Trophoblast cell (in vitro differentiated cells and primary cell): ENCODE measurements around the gene ZYG11A.

ENCODE experiments used
- DNase-seq, 2 donors: peaks; one replicate each; pipeline ENCODE4 v3.0.0-alpha.2; 2016
- H2AFZ ChIP-seq: 2 replicates; pipeline ENCODE4 v1.6.1; 2013; ENCODE audit warnings: low read length, moderate library complexity, mild to moderate bottlenecking; ENCODE audit not compliant: insufficient read depth, poor library complexity
- H2AK5ac ChIP-seq: 2 replicates; pipeline ENCODE4 v1.6.1; 2013; ENCODE audit warnings: mild to moderate bottlenecking, low read length
- H2BK120ac ChIP-seq: 2 replicates; pipeline ENCODE4 v1.6.1; 2013; ENCODE audit warnings: low read length, mild to moderate bottlenecking, moderate library complexity; ENCODE audit not compliant: insufficient read depth, poor library complexity
- H2BK12ac ChIP-seq: 2 replicates; pipeline ENCODE4 v1.6.1; 2013; ENCODE audit warnings: mild to moderate bottlenecking, low read length, moderate library complexity
- H2BK5ac ChIP-seq: 2 replicates; pipeline ENCODE4 v1.6.1; 2013; ENCODE audit warnings: low read length, low read depth, moderate library complexity, mild to moderate bottlenecking; ENCODE audit not compliant: poor library complexity
- H3K14ac ChIP-seq: 2 replicates; pipeline ENCODE4 v1.6.1; 2013; ENCODE audit warnings: mild to moderate bottlenecking, low read length
- H3K18ac ChIP-seq: 2 replicates; pipeline ENCODE4 v1.6.1; 2013; ENCODE audit warnings: mild to moderate bottlenecking, low read length
- H3K23ac ChIP-seq: 2 replicates; pipeline ENCODE4 v1.6.1; 2013; ENCODE audit warnings: low read length
- H3K27ac ChIP-seq: 2 replicates; pipeline ENCODE4 v1.5.1; 2013; ENCODE audit warnings: low read depth, mild to moderate bottlenecking, inconsistent platforms, low read length, moderate library complexity
- H3K27me3 ChIP-seq: 2 replicates; pipeline ENCODE4 v1.6.1; 2013; ENCODE audit warnings: inconsistent platforms, mild to moderate bottlenecking, low read length, moderate library complexity; ENCODE audit not compliant: insufficient read depth
- H3K36me3 ChIP-seq, 2 experiments: 1 replicate in 1 of 2; 2 replicates in 1 of 2; pipeline ENCODE4 v1.6.1; 2013; ENCODE audit warnings: low read length in 2 of 2, mild to moderate bottlenecking in 2 of 2, moderate library complexity in 1 of 2; ENCODE audit not compliant: insufficient read depth in 2 of 2, control insufficient read depth in 1 of 2
- H3K4ac ChIP-seq: 2 replicates; pipeline ENCODE4 v1.6.1; 2013; ENCODE audit warnings: low read depth, mild to moderate bottlenecking, low read length, moderate library complexity
- H3K4me1 ChIP-seq, 2 experiments: 1 replicate in 1 of 2; 2 replicates in 1 of 2; pipeline ENCODE4 v1.6.1; 2013; ENCODE audit warnings: low read length in 2 of 2, mild to moderate bottlenecking in 2 of 2, moderate library complexity in 1 of 2; ENCODE audit not compliant: insufficient read depth in 2 of 2, control insufficient read depth in 1 of 2
- H3K4me2 ChIP-seq: 2 replicates; pipeline ENCODE4 v1.6.1; 2013; ENCODE audit warnings: inconsistent platforms, mild to moderate bottlenecking, low read length, moderate library complexity
- H3K4me3 ChIP-seq: 2 replicates; pipeline ENCODE4 v1.5.1; 2013; ENCODE audit warnings: mild to moderate bottlenecking, low read depth, low read length, inconsistent platforms
- H3K79me1 ChIP-seq: one replicate; pipeline ENCODE4 v1.6.1; 2013; ENCODE audit warnings: low read length
- H3K79me2 ChIP-seq: 2 replicates; pipeline ENCODE4 v1.6.1; 2013; ENCODE audit warnings: low read length, mild to moderate bottlenecking; ENCODE audit not compliant: control insufficient read depth, insufficient read depth, poor library complexity
- H3K9ac ChIP-seq: 2 replicates; pipeline ENCODE4 v1.6.1; 2013; ENCODE audit warnings: mild to moderate bottlenecking, low read length
- H3K9me3 ChIP-seq: 2 replicates; pipeline ENCODE4 v1.6.1; 2013; ENCODE audit warnings: low read depth, mild to moderate bottlenecking, control low read depth, inconsistent platforms, low read length; ENCODE audit not compliant: insufficient read depth
- H4K12ac ChIP-seq: 2 replicates; pipeline ENCODE4 v1.6.1; 2013; ENCODE audit warnings: low read depth, mild to moderate bottlenecking, low read length, moderate library complexity
- H4K8ac ChIP-seq: 2 replicates; pipeline ENCODE4 v1.6.1; 2013; ENCODE audit warnings: low read depth, mild to moderate bottlenecking, low read length, moderate library complexity
- H4K91ac ChIP-seq: one replicate; pipeline ENCODE4 v1.6.1; 2013; ENCODE audit warnings: low read depth, mild to moderate bottlenecking, low read length, moderate library complexity
- whole genome bisulfite sequencing: extraction: QIAGEN DNeasy Blood & Tissue Kit; methylation state at CpG from one replicate; pipeline ENCODE4 v1.1.7; 2013; ENCODE audit warnings: missing lambda C conversion rate; ENCODE audit not compliant: insufficient read length, insufficient coverage; ENCODE audit errors: extremely low coverage; 5-methylcytosine and 5-hydroxymethylcytosine counted together

Gene ZYG11A

DNA sequence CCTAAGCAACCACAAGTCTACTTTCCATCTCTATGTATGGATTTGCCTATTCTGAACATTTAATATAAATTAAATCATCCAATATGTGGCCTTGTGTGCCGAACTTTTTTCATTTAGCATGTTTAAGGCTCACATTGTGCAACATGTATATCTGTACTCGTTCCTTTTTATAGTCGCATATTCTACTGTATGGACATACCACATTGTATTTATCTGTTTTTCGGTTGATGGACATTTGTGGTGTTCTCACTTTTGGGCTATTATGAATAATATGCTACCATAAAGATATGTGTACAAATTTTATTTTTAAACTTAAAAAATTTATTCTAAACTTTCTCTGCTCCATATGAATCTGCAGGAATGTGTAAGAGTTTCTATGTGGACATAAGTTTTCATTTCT is 13.0 kb downstream of the ZYG11A start:
- Histone ChIP-seq H3K4me2 (no peak overlapping the region), H3K79me1 (no peaks in the 10 kb centered on the region), H4K8ac (no peak overlapping the region), H3K9me3 (no peaks in the 10 kb centered on the region), H3K4me3 (no peak overlapping the region), H4K12ac (no peak overlapping the region), H3K79me2 (no peaks in the 10 kb centered on the region), H2BK5ac (no peak overlapping the region), H4K91ac (no peak overlapping the region), H3K18ac (no peak overlapping the region), H2BK120ac (no peak overlapping the region), H3K4me1 (no peaks in the 10 kb centered on the region), H2AFZ (no peak overlapping the region), H3K27ac (no peak overlapping the region), H3K27me3 (no peaks in the 10 kb centered on the region), H3K4ac (no peak overlapping the region), H3K9ac (no peak overlapping the region), H3K36me3 (no peaks in the 10 kb centered on the region), H2BK12ac (no peak overlapping the region), H3K23ac (no peak overlapping the region), H3K14ac (no peak overlapping the region), H2AK5ac (no peak overlapping the region)
- DNase-seq: no peak
- WGBS: no CpG with 5 or more reads among the region's 4 CpGs

DNA sequence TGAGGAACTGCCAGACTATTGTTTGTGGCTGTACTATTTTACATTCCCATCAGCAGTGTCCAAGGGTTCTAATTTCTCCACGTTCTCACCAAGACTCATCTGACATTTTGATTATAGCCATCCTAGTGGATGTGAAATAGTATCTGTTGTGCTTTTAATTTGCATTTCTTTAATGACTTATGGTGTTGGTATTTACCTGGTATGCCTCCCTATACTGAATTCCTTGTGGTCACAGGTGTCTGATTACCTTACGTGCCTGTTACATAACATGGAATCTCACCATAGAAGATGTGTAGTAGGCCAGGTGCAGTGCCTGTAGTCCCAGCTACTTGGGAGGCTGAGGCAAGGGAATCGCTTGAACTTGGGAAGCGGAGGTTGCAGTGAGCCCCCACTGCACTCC is 13.5 kb downstream of the ZYG11A start:
- no peak overlapping the region for H3K18ac ChIP-seq
- H3K14ac ChIP-seq: no peak overlapping the region
- no peak overlapping the region for H2BK12ac ChIP-seq
- no peak overlapping the region for H3K4ac ChIP-seq
- no peak overlapping the region for H2AK5ac ChIP-seq
- DNase-seq: peak in 1 of 2 donors; percentile 32
- no peak overlapping the region for H4K91ac ChIP-seq
- H2AFZ ChIP-seq: no peak overlapping the region
- H2BK120ac ChIP-seq: no peak overlapping the region
- no peak overlapping the region for H3K23ac ChIP-seq
- no peaks in the 10 kb centered on the region for H3K4me1 ChIP-seq
- H3K9me3 ChIP-seq: no peaks in the 10 kb centered on the region
- H3K4me3 ChIP-seq: no peak overlapping the region
- no peak overlapping the region for H3K27ac ChIP-seq
- no CpG with 5 or more reads among the region's 4 CpGs for WGBS
- no peaks in the 10 kb centered on the region for H3K27me3 ChIP-seq
- no peaks in the 10 kb centered on the region for H3K79me2 ChIP-seq
- H3K9ac ChIP-seq: no peak overlapping the region
- H2BK5ac ChIP-seq: no peak overlapping the region
- H3K4me2 ChIP-seq: no peak overlapping the region
- no peak overlapping the region for H4K8ac ChIP-seq
- H4K12ac ChIP-seq: no peak overlapping the region
- no peaks in the 10 kb centered on the region for H3K79me1 ChIP-seq
- no peaks in the 10 kb centered on the region for H3K36me3 ChIP-seq

DNA sequence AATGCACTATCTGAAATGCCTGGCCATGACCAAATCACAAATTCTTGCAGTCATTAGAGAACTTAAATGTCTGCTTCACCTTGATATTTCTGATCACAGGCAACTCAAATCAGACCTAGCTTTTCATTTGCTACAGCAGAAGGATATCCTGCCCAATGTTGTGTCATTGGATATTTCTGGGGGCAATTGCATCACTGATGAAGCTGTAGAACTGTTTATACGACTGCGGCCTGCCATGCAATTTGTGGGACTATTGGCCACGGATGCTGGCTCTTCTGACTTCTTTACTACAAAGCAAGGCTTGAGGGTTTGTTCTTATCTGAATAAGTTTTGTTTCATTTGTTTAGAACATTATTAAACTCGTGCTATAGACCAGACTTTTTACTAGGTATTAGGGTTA is 14.9 kb downstream of the ZYG11A start:
- no peak overlapping the region for H3K23ac ChIP-seq
- no peak overlapping the region for H2AK5ac ChIP-seq
- no peaks in the 10 kb centered on the region for H3K4me1 ChIP-seq
- no peak overlapping the region for H3K18ac ChIP-seq
- H2BK120ac ChIP-seq: no peak overlapping the region
- DNase-seq: no peak
- H3K27me3 ChIP-seq: no peaks in the 10 kb centered on the region
- H2AFZ ChIP-seq: no peak overlapping the region
- H3K27ac ChIP-seq: no peak overlapping the region
- no peaks in the 10 kb centered on the region for H3K79me1 ChIP-seq
- H2BK12ac ChIP-seq: no peak overlapping the region
- H3K9ac ChIP-seq: no peak overlapping the region
- H3K36me3 ChIP-seq: no peaks in the 10 kb centered on the region
- H3K4ac ChIP-seq: no peak overlapping the region
- WGBS: no CpG with 5 or more reads among the region's 4 CpGs
- H3K14ac ChIP-seq: no peak overlapping the region
- no peak overlapping the region for H4K8ac ChIP-seq
- H3K79me2 ChIP-seq: no peaks in the 10 kb centered on the region
- no peak overlapping the region for H4K12ac ChIP-seq
- H2BK5ac ChIP-seq: no peak overlapping the region
- no peak overlapping the region for H3K4me2 ChIP-seq
- no peak overlapping the region for H4K91ac ChIP-seq
- H3K4me3 ChIP-seq: no peak overlapping the region
- no peaks in the 10 kb centered on the region for H3K9me3 ChIP-seq

DNA sequence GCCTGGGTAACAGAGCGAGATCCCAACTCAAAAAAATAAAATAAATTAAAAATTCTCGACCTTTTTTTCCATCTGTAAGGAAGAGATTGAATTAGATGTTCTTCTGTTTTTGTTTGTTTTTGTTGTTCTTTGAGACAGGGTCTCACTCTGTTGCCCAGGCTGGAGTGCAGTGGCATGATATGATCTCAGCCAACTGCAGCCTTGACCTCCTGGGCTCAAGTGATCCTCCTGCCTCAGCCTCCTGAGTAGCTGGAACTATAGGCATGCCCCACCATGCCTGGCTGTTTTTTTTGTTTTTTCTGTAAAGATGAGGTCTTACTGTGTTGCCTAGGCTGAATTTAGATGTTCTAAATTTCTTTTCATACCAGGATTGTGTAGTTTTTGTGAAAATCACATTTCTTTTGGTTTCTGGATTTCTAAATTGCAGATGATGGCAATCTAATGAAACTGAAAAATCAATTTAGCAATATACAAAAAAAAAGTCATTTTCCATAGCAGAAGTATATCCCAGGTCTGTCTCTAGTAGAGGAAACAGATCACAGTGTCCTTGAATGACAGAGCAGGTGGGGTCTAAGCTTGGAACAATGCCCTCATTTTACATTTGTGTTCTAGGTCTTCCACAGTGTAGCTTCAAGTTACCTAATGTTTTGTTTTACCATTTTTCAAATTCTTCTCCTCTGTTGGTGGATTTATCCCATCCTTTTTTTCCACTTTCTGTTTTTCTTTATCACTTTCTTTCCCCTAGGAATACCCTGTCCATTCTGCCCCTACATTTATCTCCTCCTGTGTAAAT is 20.3 kb downstream of the ZYG11A start:
- WGBS: no CpG with 5 or more reads among the region's 2 CpGs
- H3K79me2 ChIP-seq: no peaks in the 10 kb centered on the region
- H2AK5ac ChIP-seq: no peak overlapping the region
- no peak overlapping the region for H3K18ac ChIP-seq
- H3K4me2 ChIP-seq: no peak overlapping the region
- H3K14ac ChIP-seq: no peak overlapping the region
- no peak overlapping the region for H4K8ac ChIP-seq
- DNase-seq: no peak
- H3K4me1 ChIP-seq: no peaks in the 10 kb centered on the region
- no peak overlapping the region for H2AFZ ChIP-seq
- H3K79me1 ChIP-seq: no peaks in the 10 kb centered on the region
- H2BK12ac ChIP-seq: no peak overlapping the region
- no peak overlapping the region for H4K91ac ChIP-seq
- no peak overlapping the region for H2BK120ac ChIP-seq
- no peak overlapping the region for H3K4me3 ChIP-seq
- H3K27me3 ChIP-seq: no peaks in the 10 kb centered on the region
- H4K12ac ChIP-seq: no peak overlapping the region
- no peak overlapping the region for H3K4ac ChIP-seq
- H3K36me3 ChIP-seq: no peaks in the 10 kb centered on the region
- no peak overlapping the region for H3K27ac ChIP-seq
- H2BK5ac ChIP-seq: no peak overlapping the region
- H3K9ac ChIP-seq: no peak overlapping the region
- no peak overlapping the region for H3K23ac ChIP-seq
- no peaks in the 10 kb centered on the region for H3K9me3 ChIP-seq
